HS-5 (cell line): ENCODE measurements around the gene ANKFY1.

ENCODE experiments used
- DNase-seq: peaks from one replicate; pipeline ENCODE4 v3.0.0-alpha.2; 2012; ENCODE audit warnings: low read depth

Gene ANKFY1, protein sequence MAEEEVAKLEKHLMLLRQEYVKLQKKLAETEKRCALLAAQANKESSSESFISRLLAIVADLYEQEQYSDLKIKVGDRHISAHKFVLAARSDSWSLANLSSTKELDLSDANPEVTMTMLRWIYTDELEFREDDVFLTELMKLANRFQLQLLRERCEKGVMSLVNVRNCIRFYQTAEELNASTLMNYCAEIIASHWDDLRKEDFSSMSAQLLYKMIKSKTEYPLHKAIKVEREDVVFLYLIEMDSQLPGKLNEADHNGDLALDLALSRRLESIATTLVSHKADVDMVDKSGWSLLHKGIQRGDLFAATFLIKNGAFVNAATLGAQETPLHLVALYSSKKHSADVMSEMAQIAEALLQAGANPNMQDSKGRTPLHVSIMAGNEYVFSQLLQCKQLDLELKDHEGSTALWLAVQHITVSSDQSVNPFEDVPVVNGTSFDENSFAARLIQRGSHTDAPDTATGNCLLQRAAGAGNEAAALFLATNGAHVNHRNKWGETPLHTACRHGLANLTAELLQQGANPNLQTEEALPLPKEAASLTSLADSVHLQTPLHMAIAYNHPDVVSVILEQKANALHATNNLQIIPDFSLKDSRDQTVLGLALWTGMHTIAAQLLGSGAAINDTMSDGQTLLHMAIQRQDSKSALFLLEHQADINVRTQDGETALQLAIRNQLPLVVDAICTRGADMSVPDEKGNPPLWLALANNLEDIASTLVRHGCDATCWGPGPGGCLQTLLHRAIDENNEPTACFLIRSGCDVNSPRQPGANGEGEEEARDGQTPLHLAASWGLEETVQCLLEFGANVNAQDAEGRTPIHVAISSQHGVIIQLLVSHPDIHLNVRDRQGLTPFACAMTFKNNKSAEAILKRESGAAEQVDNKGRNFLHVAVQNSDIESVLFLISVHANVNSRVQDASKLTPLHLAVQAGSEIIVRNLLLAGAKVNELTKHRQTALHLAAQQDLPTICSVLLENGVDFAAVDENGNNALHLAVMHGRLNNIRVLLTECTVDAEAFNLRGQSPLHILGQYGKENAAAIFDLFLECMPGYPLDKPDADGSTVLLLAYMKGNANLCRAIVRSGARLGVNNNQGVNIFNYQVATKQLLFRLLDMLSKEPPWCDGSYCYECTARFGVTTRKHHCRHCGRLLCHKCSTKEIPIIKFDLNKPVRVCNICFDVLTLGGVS

DNA sequence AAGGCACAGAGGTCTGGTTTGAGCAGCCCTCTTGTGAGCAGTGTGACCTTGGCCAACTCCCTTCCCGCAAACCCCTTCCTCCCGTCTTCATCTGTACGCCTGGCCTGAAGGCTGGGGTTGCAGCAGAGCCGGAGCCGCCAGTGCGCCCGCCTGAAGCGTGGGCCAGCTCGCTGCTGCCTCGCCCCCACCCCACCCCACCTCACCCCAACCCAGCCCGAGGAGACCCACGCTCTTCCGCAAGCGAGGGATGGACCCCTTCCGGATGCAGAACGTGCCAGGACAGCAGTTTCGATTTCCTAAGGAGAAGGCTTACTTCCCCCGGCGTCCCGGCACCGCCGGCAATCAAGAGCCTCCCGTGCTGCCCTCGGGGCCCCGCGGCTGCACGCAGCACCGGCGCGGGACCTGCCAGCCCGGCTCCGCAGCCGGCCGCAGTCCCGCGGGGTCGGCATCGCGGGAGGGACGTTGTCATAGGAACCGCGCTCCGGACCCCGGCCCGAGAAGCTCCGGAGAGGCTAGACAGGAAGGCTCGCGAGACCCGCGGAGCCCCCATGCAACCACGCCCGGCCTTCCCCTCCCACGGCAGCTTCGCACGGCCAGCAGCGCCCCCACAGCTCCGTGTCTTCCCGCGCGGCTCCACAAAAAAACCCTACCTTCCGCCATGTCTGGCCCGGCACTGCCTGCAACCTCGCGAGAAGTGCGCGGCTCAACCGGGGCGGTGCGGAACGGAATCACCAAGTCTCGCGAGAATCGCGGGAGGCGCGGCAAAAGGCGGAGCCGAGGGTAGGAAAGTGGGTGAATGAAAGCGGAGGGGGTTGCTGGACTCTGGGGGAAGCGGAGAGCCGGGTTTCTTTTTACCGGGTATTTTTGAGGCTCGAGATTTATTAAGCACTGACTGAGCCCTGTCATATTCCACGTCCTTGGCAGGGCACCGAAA, at the start of gene ANKFY1:
ANKFY1 (minus strand) TSS at position 698 of the 934 bp plus-strand sequence; CDS start at position 660, 38 bp downstream.
- peak; percentile 74 for DNase-seq

DNA sequence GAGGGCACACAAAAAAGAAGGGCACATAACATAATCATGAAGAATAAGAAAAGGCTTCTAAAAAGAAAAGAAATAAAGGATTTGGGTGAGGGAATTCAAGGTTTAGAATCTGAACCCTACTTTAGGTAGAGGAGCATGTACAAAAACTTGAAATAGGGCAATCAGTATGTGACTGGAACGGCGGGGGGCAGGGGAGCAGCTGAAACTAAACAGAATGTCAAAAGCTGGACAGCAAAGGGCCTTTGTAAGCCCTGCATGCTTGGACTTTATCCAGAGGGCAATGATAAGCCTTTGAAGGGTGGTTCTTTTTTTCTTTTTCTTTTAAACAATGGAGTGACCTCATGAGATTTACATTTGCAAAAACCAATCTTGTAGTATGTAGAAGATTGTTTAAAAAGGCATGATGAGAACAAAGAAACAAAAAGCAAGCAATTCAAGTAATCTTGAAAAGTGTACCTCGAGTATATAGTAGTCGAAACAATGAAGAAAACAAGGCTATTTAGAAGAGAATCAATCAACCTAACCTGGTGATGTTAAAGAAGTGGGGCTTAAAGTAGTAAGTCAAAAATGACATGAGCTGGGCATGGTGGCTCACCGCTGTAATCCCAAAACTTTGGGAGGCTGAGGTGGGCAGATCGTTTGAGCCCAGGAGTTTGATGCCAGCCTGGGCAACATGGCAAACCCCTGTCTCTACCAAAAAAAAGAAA, 46.7 kb upstream of the ANKFY1 start:
- no peak for DNase-seq

DNA sequence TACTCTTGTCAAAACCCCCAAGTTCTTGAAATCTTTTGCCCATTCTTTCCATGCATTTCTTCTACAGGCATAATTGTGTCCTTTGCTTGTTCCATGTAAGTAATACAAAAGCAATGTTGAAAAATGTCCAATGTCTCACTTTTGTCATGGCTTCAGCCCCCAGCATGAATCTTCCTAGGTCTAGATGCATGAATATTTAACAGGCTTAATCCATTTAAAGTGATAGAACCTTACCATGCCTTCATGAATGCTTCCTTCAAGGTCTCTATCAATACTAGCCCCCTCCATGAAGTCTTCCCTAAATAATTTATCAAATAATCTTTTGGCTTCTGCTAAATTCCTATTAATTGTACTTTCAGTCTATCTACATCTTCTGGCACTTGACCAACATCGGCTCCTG, 46.1 kb upstream of the ANKFY1 start:
- no peak for DNase-seq

DNA sequence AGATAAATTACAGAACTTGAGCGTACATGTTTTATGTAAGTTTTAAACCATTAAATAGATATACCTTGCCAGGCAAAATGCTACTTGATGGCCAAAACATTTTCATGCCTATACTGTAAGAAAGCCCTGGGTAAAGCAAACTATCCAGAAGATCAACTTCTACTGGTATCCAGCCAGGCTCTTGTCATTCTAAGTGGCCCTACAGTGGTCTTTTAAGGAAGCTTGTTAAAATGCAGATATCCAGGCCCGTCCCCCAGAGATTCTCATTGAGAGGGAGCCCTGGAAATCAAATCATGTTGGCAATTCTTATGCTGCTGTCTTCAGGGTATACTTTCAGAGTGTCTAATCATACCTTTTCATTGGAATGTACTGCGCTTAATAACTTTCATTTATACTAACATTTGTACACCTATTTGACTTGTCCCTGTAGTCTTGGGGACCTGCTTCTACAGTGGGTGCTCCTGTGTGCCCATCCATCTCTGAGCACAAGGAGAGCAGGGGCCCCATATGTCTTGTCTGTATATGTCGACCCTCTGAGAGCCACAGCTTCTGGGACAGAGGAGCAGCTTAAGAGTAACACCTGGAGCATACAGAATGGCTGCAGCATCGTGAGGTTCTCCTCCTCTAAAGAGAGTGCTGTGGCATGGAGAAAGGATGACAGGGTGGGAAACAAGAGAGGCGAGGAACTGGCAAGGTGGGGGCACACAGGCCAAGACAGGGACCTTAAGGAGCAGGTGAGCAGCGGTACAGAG, 43.6 kb upstream of the ANKFY1 start:
- DNase-seq: no peak

DNA sequence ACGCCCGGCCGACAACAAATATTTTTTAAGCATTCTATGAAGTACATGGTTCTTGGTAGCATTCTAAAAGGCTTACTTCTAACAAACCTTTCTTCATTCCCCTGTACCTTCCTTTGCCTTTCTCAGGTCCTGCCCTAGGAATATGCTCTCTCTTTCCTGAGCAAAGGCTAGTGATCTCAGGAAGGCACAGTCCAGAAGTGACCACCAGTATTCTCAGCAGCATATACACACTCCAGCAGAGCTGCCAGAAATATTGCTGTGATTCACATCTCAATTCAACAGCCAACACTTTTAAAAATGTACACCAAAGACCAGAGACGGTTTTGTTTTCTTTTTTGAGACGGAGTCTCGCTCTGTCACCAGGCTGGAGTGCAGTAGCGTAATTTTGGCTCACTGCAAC, 41.4 kb upstream of the ANKFY1 start:
- no peak for DNase-seq

DNA sequence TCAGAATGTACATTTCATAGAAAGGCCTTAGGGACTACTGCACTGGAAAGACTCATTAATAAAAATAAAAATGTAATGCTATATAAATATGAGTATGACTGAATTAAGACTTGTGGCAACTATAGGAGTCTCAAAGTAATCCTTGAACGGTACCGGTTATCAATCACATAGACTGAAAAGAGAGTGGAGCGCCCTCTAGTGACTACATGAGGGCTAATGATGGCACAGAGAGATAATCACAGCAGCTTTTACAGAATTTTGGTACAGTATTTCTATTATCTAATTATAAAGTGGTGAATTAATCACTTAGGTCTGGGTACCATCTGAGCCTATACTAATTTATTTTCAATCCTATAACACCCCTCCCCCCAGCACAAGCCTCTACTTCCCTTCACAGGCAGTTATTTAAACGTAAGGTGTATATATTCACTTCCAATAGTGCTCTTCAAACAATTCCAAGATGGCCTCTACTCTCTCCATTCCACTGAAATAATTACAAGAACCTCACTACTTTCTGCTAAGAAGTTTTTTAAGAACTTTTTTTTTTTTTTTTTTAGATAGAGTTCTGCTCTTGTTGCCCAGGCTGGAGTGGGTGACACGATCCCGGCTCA, 40.7 kb upstream of the ANKFY1 start:
- peak; percentile 19 for DNase-seq

DNA sequence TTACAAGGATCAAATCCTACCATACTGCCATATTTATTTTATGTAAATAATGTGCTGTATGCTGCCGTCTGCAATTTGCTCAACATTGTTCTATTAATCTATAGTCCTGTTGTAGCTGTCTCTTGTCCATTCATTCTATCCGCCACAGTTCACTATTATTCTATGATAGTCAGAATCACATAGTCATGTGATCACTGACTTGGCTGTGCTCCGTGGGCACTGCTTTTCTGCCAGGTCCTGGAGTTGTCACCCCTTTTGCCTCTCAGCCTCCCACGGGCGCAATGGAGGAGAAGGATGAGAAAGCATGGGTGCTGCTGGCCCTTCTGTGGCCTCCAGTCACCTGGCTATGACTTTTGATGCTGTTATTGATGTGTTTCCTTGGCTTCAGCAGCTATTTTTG, 37.3 kb upstream of the ANKFY1 start:
- DNase-seq: no peak

DNA sequence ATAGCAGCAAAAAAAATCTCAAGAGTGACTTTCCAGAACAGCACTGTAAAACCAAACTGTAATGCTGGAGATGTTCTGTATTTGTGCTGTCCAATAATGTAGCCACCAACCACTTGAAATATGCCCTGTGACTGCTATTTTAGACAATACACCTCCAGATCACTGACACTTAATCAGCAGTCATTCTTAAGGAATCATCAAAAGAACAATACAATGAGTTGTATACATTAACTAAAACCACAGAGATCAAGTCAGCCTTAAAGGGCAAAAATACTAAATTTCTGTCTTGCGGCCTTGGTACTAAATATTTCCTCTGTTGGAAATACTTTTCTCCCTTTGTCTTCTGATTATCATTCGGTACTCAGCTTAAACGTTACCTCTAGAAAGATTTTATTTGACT, 33.6 kb upstream of the ANKFY1 start:
- DNase-seq: no peak

DNA sequence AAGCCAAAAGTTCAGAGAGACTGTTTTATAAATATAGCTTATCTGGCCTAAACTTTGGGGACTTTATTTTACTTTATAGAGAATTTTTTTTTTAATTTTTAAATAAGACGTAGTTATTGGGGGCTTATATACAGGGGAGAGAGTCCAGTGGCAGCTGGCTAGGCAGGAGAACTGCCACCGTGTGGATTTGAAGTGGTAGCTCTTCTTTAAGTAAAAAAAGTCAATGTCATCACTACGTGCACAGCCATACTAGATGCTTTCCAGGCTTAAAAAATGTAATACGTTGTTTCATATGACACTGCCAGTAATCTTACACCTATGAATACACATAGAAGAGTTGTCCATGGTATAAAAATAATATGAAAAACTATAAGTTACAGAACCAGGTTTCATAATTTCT, 31.9 kb upstream of the ANKFY1 start:
- no peak for DNase-seq

DNA sequence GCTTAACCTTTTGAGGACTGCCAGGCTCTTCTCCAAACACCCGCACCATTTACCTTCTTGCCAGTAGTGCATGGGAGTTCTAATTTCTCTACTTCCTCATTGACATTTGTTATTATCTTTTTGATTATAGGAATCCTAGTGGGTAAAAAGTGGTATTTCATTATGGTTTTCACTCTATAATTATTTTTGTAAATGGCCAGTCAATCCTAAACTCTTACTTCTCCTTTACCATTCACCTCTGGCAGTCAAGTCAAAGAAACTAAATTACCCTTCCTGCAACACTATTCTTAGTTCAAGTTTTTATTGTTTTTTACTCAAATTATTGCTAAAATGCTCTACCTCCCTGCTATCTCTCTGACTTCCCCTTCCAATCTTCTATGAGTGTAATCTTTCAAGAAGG, 29.8 kb upstream of the ANKFY1 start:
- DNase-seq: no peak

DNA sequence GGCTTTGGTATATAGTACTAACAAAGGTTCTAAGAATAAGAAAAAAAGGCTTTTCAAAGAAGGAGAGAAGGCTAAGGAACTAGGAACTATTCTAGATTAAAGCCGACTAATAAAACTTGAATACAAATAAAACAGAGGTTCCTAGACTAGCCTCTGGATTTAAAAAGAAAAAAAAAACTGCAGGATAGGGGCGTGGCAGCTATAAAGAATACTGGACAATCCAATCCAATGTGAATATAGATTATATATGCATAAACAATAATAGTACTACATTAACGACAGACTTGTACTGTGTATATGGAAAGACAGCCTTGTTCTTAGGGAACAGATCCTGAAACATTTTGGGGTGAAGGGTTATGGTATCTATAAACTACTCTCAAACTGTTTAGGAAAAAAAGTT, 23.9 kb upstream of the ANKFY1 start:
- DNase-seq: no peak

DNA sequence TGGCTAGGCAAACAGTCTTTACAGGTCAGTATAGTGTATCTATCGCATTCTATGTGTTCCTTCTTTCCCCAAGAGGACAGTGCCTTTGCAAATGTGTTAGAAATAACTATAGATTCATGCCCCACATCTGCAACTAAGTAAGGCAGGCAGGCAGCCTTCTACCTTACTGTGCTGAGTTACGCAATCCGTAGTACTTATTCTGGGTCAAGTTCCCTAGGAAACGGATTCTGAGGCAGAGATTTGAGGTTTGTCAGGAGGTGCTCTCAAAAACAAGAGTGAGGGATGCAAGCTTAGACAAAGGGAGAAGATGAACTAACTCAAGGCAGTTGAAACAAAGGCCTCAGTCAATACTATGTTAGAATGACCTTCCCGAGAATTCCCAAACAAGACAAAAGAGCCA, 12.7 kb upstream of the ANKFY1 start:
- DNase-seq: no peak

DNA sequence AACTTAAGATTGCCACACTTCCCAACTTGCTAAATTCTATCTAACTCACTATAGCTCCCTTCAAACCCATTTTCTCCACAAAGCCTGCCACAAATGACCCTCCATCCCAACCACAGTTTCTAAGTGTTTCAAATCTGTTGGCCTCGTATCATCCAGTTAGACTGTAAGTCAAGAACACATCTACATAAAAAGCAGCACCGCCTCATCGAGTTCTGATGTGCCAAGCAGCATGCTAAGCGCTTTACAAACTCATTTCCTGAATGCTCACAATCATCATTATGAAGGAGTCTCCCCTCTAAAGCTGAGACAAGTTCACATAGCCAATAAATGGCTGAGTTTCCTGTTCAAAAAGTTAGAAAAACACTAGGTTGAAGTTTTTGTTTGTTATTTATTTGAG, 9.2 kb upstream of the ANKFY1 start:
- no peak for DNase-seq

DNA sequence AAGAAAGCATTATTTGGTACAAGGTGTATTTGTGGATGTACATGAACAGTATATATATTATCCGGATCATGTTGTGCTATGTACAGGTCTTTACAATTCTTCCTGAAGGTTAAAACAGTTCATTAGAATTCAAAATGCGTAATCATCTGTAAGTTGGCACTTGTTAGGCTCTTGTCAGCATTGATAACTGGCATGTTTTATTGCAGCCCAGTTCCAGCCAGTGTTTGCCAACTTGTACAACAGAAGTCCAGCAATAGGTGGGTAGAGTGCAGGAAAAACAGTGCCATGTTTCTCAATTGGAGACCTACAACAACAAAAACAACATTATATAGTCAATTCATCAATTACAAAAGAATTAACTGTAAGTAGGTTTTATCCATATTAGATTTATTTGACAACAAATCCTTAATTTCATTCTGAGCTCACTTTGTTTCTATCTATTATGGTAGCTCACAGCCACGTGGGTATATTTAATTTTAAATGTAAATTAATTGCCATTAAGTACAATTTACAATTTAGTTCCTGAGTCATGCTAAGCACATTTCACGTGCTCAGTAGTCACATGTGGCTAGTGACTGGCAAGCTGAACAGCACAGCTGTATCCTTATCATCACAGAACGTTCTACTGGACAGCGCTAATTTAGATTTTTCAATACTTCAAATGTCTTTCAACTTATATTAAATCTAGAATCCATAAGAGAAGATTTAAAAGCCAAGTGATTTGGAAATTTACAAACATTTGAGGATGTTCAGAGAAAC, 8.6 kb upstream of the ANKFY1 start:
- DNase-seq: no peak

DNA sequence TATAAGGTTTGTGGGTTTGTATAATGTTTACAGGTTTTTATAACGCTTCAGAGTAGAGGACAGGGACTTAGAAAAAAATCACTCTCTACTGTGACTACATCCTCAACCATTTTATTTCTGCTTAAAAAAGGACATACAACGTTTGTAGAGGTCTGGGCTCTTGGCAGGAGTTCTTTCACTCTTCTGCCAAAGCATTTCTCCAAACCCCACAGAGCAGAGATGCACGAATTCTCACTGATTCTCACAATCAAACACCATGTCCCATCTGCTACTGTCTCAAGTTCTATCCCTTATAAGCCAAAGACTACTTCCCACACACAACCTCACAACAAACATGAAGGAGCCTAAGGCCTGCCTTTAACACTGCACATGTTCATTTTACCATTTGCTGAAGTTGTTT, 7.0 kb upstream of the ANKFY1 start:
- DNase-seq: no peak

DNA sequence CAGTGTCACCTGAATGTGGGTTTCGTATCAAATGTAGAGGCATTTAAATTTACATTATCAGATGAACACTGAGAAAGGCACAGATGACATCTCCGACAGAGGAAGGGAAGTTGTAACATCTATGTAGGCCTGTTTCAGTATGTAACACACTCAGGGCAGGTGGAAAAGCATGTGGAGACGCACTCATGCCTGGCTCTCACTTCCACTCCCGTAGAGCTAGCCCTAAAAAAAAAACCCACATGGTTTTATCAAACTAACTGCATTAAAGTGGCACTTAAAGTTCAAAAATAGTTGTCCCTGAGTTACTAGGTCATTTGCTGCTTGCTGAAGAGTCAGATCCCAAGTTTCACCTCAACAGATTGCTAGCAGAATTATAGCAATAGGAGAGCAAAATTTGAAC, 6.1 kb upstream of the ANKFY1 start:
- DNase-seq: no peak

DNA sequence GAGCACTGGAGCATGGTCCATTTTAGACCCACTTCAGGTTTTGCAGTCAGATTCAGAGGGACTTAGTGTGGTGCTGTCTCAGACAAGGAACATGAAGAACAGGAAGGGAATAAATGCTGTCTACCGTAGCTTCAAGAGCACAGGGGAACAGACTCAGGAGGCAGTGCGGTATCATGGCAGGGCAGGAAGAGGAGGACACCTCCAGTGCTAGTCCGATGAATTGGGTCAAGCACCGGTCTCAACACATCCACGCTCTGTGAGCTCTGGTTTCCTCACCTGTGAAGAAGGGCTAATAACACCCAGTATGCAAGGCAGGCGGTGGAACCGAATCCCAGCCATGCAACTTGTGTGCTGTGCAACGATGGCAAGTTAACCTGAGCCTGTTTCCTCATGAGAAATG, 3.6 kb upstream of the ANKFY1 start:
- no peak for DNase-seq

DNA sequence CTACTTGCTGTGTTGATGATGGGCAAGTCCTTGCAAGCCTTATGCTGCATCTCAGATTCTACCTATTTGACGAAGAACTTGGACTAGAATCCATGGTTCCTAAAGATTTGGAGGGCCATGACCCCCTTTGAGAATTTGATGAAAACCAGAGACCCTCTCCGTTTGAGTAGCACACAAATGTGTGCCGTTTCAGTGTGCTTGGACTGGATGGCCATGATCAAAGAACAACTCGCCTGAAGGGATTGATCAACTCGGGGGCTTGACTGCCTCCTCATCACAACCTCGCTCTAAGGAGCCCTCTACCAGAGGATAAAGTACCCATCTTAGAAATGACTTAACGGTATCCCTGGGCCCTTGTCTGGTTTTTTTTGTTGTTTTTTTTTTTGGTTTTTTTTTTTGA, 2.8 kb upstream of the ANKFY1 start:
- DNase-seq: no peak

DNA sequence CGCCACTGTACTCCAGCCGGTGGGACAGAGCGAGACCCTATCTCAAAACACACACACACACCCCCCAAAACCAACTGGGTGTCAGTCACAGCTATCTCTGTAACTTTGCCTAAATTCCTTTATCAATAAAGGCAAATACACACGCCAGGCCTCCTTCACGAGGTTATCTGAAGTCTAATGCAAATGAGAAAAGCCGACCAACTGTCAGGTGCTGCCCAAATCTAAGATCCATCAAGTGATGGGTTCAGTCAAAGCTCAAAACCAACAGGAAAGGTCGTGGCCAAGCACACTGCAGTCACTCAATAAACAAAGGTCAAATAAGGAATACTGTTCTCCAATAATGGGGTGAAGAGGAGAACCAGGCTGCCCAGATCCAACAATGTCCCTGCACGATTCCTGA, 1.1 kb downstream of the ANKFY1 start:
- DNase-seq: no peak
